Rectal smooth muscle tissue (tissue), 1 donor: ENCODE results near the gene ARHGAP18.

Experiments used
- H3K27ac ChIP-seq: one replicate; pipeline ENCODE4 v1.7.0; 2013; ENCODE audit warnings: low read depth, low read length, inconsistent platforms
- H3K27me3 ChIP-seq: one replicate; pipeline ENCODE4 v1.7.0; 2013; ENCODE audit warnings: low read length; ENCODE audit not compliant: control insufficient read depth, insufficient read depth
- H3K36me3 ChIP-seq: one replicate; pipeline ENCODE4 v1.7.0; 2013; ENCODE audit warnings: low read length; ENCODE audit not compliant: control insufficient read depth, insufficient read depth
- H3K4me1 ChIP-seq: one replicate; pipeline ENCODE4 v1.7.0; 2013; ENCODE audit warnings: low read length; ENCODE audit not compliant: control insufficient read depth, insufficient read depth
- H3K4me3 ChIP-seq: one replicate; pipeline ENCODE4 v1.7.0; 2013; ENCODE audit warnings: low read length
- H3K9ac ChIP-seq: one replicate; pipeline ENCODE4 v1.7.0; 2013; ENCODE audit warnings: low read length

ARHGAP18 gene

DNA sequence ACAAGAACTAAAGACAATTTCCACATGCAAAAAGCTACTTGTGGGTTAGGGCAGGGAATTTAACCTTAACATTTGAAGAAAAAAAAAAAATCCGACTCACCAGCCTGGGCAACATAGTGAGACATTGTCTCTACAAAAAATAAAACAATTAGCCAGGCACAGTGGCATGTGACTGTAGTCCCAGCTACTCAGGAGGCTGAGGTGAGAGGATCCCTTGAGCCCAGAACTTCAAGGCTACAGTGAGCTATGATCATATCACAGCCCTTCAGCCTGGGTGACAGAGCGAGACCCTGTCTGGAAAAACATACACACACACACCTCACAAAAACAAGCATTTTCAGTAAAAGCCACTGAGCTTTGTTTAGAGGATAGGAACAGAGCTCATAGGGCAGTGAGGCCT, 56.2 kb downstream of the ARHGAP18 start:
- Histone ChIP-seq H3K9ac (no peak overlapping the region), H3K36me3 (no peaks in the 10 kb centered on the region), H3K4me3 (no peak overlapping the region), H3K27ac (no peak overlapping the region), H3K27me3 (no peaks in the 10 kb centered on the region), H3K4me1 (no peaks in the 10 kb centered on the region)

DNA sequence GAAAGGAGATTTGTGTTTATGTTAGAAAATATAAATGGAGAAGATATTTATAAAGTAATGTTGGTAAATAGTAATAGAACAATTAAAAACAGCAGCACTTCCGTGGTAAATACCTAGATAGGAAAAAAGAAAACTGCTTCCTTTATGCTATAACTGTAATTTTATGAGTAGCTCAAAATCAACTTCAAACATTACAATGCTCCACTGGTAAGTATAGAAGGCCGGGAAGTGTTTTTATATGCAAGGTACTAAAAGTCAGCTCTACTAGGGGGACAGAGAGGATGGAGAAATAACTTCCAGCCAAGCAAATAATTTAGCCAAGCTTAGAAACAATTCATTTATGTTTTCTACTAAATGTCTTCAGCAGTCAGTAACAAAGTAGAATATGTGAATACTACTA, 56.7 kb downstream of the ARHGAP18 start:
- H3K4me1 ChIP-seq, result no peaks in the 10 kb centered on the region
- no peaks in the 10 kb centered on the region for H3K27me3 ChIP-seq
- H3K9ac ChIP-seq, result no peak overlapping the region
- no peak overlapping the region for H3K4me3 ChIP-seq
- H3K27ac ChIP-seq, result no peak overlapping the region
- H3K36me3 ChIP-seq, result no peaks in the 10 kb centered on the region

DNA sequence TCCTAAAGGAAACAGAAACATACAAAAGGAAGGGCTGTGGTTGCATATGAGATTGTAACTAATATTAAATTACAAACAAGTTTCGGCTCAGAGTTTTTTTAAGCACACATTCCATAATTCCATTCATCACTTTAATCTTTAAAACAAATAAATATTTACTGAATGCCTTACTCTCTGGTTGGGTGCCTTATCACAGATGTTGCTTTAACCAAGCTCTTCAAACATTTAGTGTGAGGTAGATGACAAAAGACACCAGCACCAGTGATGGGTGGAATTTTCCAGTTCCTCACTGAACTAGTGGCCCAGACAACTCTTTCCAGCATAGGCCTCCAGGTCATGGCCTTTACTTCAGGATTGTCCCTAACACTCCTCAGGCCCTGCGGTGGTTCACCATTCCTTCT, 58.7 kb downstream of the ARHGAP18 start:
- Histone ChIP-seq H3K27me3 (no peaks in the 10 kb centered on the region), H3K4me3 (no peak overlapping the region), H3K27ac (no peak overlapping the region), H3K4me1 (no peaks in the 10 kb centered on the region), H3K9ac (no peak overlapping the region), H3K36me3 (no peaks in the 10 kb centered on the region)

DNA sequence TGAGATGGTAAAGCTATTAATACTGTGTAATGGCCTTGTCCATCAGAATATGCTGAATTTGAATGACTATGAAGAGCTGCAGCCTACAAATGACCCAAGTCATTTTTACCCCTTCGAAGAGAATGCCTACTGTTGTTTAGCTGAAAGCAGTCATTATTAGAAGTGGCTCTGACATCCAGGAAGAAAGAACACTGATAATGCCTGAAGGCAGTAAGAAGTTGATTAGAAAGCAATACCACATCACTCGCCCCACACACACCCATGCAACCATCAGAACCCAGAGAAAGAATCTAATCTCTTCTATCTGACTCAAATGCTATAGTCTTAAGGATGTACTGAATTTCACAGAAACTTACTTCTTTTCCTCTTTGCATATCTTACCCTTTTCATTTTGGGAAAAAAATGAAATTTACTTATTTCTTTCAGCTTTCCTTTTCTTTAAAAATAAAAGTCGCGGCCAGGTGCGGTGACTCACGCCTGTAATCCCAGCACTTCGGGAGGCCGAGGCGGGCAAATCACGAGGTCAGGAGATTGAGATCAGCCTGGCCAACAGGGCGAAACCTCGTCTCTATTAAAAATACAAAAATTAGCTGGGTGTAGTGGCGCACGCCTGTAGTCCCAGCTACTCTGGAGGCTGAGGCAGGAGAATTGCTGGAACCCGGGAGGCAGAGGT, 61.0 kb downstream of the ARHGAP18 start:
- H3K9ac ChIP-seq, result no peak overlapping the region
- no peak overlapping the region for H3K4me3 ChIP-seq
- no peaks in the 10 kb centered on the region for H3K27me3 ChIP-seq
- H3K27ac ChIP-seq, result no peak overlapping the region
- no peaks in the 10 kb centered on the region for H3K4me1 ChIP-seq
- H3K36me3 ChIP-seq, result no peaks in the 10 kb centered on the region

DNA sequence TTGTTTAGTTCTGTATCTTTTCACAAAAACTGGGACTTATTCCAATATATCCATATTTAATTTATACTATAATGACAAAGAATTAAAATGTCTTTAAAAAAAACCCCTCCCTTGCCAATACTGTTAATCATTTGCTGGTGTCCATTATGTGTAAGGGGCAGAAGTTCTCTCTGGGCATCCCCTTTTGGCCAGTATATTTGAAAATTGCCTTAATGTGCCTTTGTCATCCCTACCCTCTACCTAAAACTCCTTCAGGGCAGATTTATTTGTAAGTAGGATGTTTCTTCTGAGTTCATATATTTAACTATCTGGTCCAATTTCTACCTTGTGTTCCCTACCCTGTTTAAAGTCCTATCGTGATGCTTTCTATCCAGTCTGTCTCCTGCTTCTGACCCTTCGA, 62.9 kb downstream of the ARHGAP18 start:
- no peaks in the 10 kb centered on the region for H3K4me1 ChIP-seq
- no peak overlapping the region for H3K4me3 ChIP-seq
- H3K27me3 ChIP-seq, result no peaks in the 10 kb centered on the region
- no peak overlapping the region for H3K27ac ChIP-seq
- no peak overlapping the region for H3K9ac ChIP-seq
- H3K36me3 ChIP-seq, result no peaks in the 10 kb centered on the region

DNA sequence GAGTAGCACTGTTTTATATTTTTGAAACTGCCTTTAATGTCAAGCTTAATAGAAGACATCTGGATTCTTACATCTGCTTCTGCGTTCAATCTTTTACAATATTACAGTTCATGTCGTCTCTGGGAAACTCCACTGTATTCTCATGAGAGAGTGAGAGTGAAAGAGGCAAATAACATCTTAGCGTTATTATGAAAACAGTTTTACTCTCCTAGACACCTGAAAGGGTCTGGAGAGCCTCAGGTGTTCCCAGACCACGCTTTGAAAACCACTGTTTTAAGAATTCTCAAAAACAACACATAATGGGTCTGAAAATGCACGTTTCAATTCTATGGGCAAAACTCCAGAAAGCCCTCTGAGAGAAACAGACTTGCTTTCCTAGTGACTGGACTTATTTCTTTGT, 63.3 kb downstream of the ARHGAP18 start:
- Histone ChIP-seq H3K27me3 (no peaks in the 10 kb centered on the region), H3K9ac (no peak overlapping the region), H3K4me1 (no peaks in the 10 kb centered on the region), H3K36me3 (no peaks in the 10 kb centered on the region), H3K27ac (peak overlapping the region; percentile 28), H3K4me3 (no peak overlapping the region)

DNA sequence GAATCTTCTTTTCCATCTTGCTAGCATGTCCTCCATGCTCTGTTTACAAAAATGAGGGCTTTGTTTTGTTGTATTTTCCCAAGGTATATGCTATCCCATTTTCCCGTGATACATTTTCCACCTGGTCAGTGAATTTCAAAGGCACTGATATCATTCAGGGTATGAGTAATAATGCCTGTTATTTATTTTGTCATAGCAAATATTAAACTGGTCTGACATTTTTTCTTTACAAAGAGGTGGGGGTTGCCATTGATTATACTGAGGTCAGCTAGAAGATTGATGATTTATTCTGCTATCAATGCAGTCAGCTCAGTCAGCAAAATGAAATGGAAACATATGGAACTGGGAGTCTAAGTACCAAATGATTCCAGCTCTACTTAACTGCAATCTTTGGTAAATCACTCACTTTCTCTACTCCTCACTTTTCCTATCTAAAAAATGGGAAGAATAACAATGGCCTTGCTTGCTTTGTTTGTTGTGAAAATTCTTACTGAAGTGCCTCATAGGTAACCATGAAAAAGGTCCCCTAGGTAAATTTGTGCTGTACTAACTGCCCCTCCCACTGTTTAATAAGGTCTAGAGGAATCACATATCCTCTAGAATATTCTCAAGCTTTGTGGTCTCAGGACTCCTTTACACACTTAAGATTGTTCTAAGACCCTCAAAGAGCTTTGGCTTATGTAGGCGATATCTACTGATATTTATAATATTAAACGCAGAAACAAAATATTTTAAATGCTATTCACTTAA, 64.0 kb downstream of the ARHGAP18 start:
- H3K27me3 ChIP-seq, result no peaks in the 10 kb centered on the region
- no peak overlapping the region for H3K9ac ChIP-seq
- no peaks in the 10 kb centered on the region for H3K36me3 ChIP-seq
- no peak overlapping the region for H3K4me3 ChIP-seq
- no peaks in the 10 kb centered on the region for H3K4me1 ChIP-seq
- H3K27ac ChIP-seq, result no peak overlapping the region

DNA sequence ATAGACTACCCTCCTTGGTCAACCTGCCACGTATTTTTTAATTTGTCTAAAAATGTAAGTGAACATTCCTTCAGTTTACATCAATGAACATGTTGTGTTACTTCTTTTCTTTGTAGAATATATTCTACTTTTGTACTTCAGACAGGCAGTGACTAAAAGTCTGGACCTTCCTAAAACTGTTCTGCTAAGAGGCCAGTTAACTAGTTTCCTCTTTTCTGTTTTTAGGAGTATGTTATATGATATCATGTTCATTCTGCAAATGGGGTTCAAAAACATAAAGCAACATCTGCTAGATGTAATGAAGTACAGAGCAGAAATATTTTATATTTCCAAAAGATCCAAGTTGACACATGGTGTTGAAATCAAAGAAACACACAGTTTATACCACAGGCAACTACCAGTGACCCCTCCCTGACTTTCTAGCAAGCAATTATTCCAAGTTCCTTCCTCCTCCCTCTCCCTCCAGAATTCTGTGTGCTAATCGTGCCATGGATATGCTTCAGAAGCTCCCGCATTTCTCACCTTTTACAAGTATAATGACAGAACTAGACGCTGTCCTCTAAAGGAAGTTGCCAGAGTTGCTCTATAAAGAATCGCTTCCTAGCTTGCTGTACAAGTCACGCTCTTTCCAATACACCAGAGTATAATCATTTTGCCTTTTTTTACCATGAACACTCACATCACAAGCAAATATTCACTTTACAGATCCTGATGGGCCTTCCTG, 64.7 kb downstream of the ARHGAP18 start:
- no peaks in the 10 kb centered on the region for H3K4me1 ChIP-seq
- no peaks in the 10 kb centered on the region for H3K27me3 ChIP-seq
- H3K9ac ChIP-seq, result no peak overlapping the region
- no peak overlapping the region for H3K27ac ChIP-seq
- no peaks in the 10 kb centered on the region for H3K36me3 ChIP-seq
- no peak overlapping the region for H3K4me3 ChIP-seq

DNA sequence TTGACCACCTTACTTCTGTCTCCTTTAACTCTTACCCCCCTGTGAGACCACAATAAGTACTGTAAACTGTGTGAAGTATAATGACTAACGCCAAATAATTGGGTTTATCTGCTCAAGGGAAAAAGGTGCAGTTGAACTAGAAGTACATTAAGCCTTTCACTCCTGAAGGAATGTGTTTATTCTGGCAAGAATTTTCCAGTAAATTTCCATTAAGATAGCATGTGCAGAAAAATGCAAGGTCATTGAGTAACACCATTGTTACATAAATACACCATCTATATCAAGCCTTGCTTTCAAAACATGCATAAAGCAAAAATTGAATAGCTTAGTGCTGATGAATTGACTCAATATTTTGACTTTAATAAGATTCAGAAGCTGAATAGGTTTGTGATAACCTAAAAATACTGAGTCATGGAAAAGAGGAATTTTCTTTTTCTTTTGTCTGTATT, 65.4 kb downstream of the ARHGAP18 start:
- Histone ChIP-seq H3K4me3 (no peak overlapping the region), H3K36me3 (no peaks in the 10 kb centered on the region), H3K9ac (no peak overlapping the region), H3K27me3 (no peaks in the 10 kb centered on the region), H3K4me1 (no peaks in the 10 kb centered on the region), H3K27ac (no peak overlapping the region)

DNA sequence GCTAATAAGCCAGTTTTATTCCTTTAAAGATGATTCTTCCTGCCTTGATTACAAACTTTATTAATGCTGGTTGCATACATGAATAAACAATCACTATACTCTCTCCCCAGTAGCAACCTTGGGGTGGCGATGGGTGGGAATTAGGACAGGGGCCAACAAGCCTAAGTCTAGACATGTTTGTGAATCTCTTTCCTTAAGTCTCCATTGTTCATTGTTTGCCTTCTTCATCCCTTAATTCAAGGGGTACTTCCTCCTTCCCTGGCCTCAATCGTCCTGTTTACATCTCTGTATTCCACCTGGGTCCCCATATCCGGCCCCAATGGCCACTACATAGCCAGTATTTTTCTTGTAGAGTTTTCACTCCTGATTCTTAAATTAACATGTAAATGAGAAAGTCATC, 66.0 kb downstream of the ARHGAP18 start:
- Histone ChIP-seq H3K4me3 (no peak overlapping the region), H3K36me3 (no peaks in the 10 kb centered on the region), H3K9ac (no peak overlapping the region), H3K27me3 (no peaks in the 10 kb centered on the region), H3K27ac (no peak overlapping the region), H3K4me1 (no peaks in the 10 kb centered on the region)

DNA sequence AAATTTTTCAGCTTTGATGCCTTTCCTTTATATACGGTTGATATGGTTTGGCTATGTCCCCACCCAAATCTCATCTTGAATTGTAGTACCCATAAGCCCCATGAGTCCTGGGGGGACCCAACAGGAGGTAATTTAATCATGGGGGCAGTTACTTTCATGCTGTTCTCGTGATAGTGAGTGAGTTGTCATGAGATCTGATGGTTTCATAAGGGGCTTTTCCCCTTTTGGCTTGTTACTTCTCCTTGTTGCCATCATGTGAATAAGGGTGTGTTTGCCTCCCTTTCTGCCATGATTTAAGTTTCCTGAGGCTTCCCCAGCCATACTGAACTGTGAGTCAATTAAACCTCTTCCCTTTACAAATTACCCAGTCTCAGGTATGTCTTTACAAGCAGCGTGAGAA, 66.8 kb downstream of the ARHGAP18 start:
- H3K9ac ChIP-seq, result no peak overlapping the region
- H3K4me3 ChIP-seq, result no peak overlapping the region
- no peaks in the 10 kb centered on the region for H3K27me3 ChIP-seq
- no peak overlapping the region for H3K27ac ChIP-seq
- H3K36me3 ChIP-seq, result no peaks in the 10 kb centered on the region
- no peaks in the 10 kb centered on the region for H3K4me1 ChIP-seq

DNA sequence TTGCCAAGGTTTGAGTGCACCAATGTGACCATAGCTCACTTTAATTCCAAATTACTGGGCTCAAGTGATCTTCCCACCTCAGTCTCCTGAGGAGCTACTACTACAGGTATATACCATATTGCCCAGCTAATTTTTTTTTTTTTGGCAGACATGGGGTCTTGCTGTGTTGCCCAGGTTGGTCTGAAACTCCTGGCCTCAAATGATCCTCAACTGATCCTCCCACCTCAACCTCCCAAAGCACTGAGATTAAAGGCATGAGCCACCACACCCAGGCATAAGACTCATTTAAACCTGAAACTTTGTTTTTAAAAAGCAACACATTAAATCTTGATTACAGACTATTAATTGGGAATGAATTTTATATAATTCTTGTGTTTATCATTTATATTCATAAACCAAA, 67.7 kb downstream of the ARHGAP18 start:
- Histone ChIP-seq H3K27me3 (no peaks in the 10 kb centered on the region), H3K27ac (no peak overlapping the region), H3K9ac (no peak overlapping the region), H3K4me1 (no peaks in the 10 kb centered on the region), H3K4me3 (no peak overlapping the region), H3K36me3 (no peaks in the 10 kb centered on the region)
